Keratinocyte (primary cell): Measurements from ENCODE around the gene MMP23B.
"Not testable (repeated sequence)": the region's sequence is repeated elsewhere in the genome, so short reads cannot be mapped to it uniquely, and the experiment has no call there.

Experiments used
- CTCF ChIP-seq, 3 experiments: IDR thresholded peaks in 1 of 3; conservative IDR thresholded peaks in 1 of 3; optimal IDR thresholded peaks in 1 of 3; 2 replicates in 2 of 3; 3 replicates in 1 of 3; pipeline versions ENCODE3 to v1.5.1; 2011; ENCODE audit warnings: low read length in 3 of 3, mild to moderate bottlenecking in 3 of 3, moderate library complexity in 2 of 3, control low read depth in 1 of 3, inconsistent platforms in 1 of 3; ENCODE audit not compliant: insufficient read depth in 2 of 3; ENCODE audit errors: extremely low read depth in 1 of 3
- EZH2 ChIP-seq: IDR thresholded peaks from one replicate; pipeline ENCODE4 v1.6.1; 2012; ENCODE audit warnings: inconsistent platforms, mild to moderate bottlenecking, low read length, moderate library complexity

GRCh38 chr1:1633409-1633808 lies 1.4 kb downstream of the MMP23B start:
- not testable (repeated sequence) for TF ChIP-seq CTCF (optimal IDR thresholded peaks at IDR 0.05 in 1 of 3, IDR thresholded peaks at IDR 0.05 in 1 of 3, conservative IDR thresholded peaks at IDR 0.05 in 1 of 3; ENCODE audit: extremely low read depth in 1 of 3, insufficient read depth in 2 of 3, low read length in 3 of 3); EZH2
